Karpas-422 (cell line): ENCODE data around the gene PSRC1. TPM values are rescaled to one million over a fixed set of nuclear protein-coding genes. Genes with fewer than 3 reads are reported as not detected.
A peak's percentile ranks its signal among the peaks of the same experiment; 100 is the strongest.

ENCODE experiments used
- DNase-seq: peaks from one replicate; pipeline ENCODE4 v3.0.0-alpha.2; 2015
- H2AFZ ChIP-seq: fragments of 200-600 bp; sonication (generic); 2 replicates; pipeline ENCODE4 v1.6.1; 2014; ENCODE audit warnings: antibody characterized with exemption, low read length, mixed read lengths
- H3K27ac ChIP-seq: fragments of 200-600 bp; sonication (generic); 2 replicates; pipeline ENCODE4 v1.5.1; 2014; ENCODE audit warnings: mild to moderate bottlenecking, low read length, moderate library complexity
- H3K27me3 ChIP-seq: fragments of 200-600 bp; sonication (generic); 2 replicates; pipeline ENCODE4 v1.6.1; 2014; ENCODE audit warnings: low read length, mixed read lengths
- H3K36me3 ChIP-seq: fragments of 200-600 bp; sonication (generic); 2 replicates; pipeline ENCODE4 v1.6.1; 2014; ENCODE audit warnings: low read length, mixed read lengths; ENCODE audit not compliant: insufficient read depth
- H3K4me1 ChIP-seq: fragments of 200-600 bp; sonication (generic); 2 replicates; pipeline ENCODE4 v1.6.1; 2014; ENCODE audit warnings: mild to moderate bottlenecking, low read length, mixed read lengths
- H3K4me2 ChIP-seq: fragments of 200-600 bp; sonication (generic); 2 replicates; pipeline ENCODE4 v1.6.1; 2014; ENCODE audit warnings: low read length, low read depth, mild to moderate bottlenecking; ENCODE audit not compliant: poor library complexity, severe bottlenecking
- H3K4me3 ChIP-seq: fragments of 200-600 bp; sonication (generic); 2 replicates; pipeline ENCODE4 v1.5.1; 2014; ENCODE audit warnings: mild to moderate bottlenecking, antibody characterized with exemption, low read length, mixed read lengths
- H3K79me2 ChIP-seq: fragments of 200-600 bp; sonication (generic); 2 replicates; pipeline ENCODE4 v1.6.1; 2014; ENCODE audit warnings: mild to moderate bottlenecking, low read length, mixed read lengths
- H3K9ac ChIP-seq: fragments of 200-600 bp; sonication (generic); 2 replicates; pipeline ENCODE4 v1.6.0; 2014; ENCODE audit warnings: low read length
- H3K9me2 ChIP-seq: fragments of 200-600 bp; sonication (generic), shearing (Covaris generic); replicated peaks from 2 replicates; pipeline ENCODE4 v1.6.0; 2014; ENCODE audit warnings: mild to moderate bottlenecking, low read length, moderate library complexity; ENCODE audit not compliant: insufficient read depth
- H3K9me3 ChIP-seq: fragments of 300-700, 200-600 bp; sonication (generic); 2 replicates; pipeline ENCODE4 v1.6.1; 2014; ENCODE audit warnings: low read length, mixed read lengths
- H4K20me1 ChIP-seq: fragments of 200-600 bp; sonication (generic); 2 replicates; pipeline ENCODE4 v1.6.1; 2014; ENCODE audit warnings: mild to moderate bottlenecking, antibody characterized with exemption, low read length, low read depth; ENCODE audit not compliant: insufficient read depth
- total RNA-seq: library from RNA; depleted of rRNA; stranded (reverse); fragments of >200 nt; shearing (Covaris generic); gene quantifications from 2 replicates; pipeline ENCODE4 v1.2.3, GENCODE V29; 2014; ENCODE audit warnings: low replicate concordance

The PSRC1 gene
- total RNA-seq, 1 experiment from 2014 or later, result 6.3 TPM

- Histone ChIP-seq H3K9ac (peak overlapping the region; percentile 50), H3K4me1 (peaks cover 18% of the 10 kb centered on the region), H3K9me2 (no peaks in the 10 kb centered on the region), H3K4me2 (peak overlapping the region; percentile 65), H3K36me3 (no peaks in the 10 kb centered on the region), H2AFZ (no peak overlapping the region), H3K9me3 (no peaks in the 10 kb centered on the region), H3K27ac (no peak overlapping the region), H3K27me3 (no peaks in the 10 kb centered on the region), H4K20me1 (0 out of 2 replicates have a peak, but pooled peaks cover 5% of the 10 kb centered on the region), H3K4me3 (peak overlapping the region; percentile 61; the same call in 1 of the 2 replicates), H3K79me2 (no peaks in the 10 kb centered on the region)
- DNase-seq, result no peak
Observed at GRCh38 chr1:109249654-109250401, 33.1 kb downstream of the PSRC1 start.

- Histone ChIP-seq H3K9me3 (no peaks in the 10 kb centered on the region), H3K27ac (no peak within 1 kb of the TSS), H3K79me2 (no peaks in the 10 kb centered on the region), H3K9ac (peak within 1 kb of the TSS; percentile 50), H3K4me3 (peak within 1 kb of the TSS; percentile 61; the same call in 1 of the 2 replicates), H3K27me3 (no peaks in the 10 kb centered on the region), H3K4me1 (peaks cover 16% of the 10 kb centered on the region), H4K20me1 (0 out of 2 replicates have a peak, but pooled peaks cover 5% of the 10 kb centered on the region), H3K9me2 (no peaks in the 10 kb centered on the region), H3K4me2 (peak within 1 kb of the TSS; percentile 65), H2AFZ (no peak within 1 kb of the TSS), H3K36me3 (no peaks in the 10 kb centered on the region)
- peak; percentile 83 for DNase-seq
Observed at GRCh38 chr1:109248797-109249629, 33.9 kb downstream of the PSRC1 start, which contains the start of gene CELSR2. Gene CELSR2, plus strand, starts transcription at chr1:109249539. Its CDS starts 541 bp downstream, at chr1:109250080.

GRCh38 chr1:109248444-109248796, 34.5 kb downstream of the PSRC1 start:
- Histone ChIP-seq H3K9me2 (no peaks in the 10 kb centered on the region), H3K36me3 (no peaks in the 10 kb centered on the region)

GRCh38 chr1:109247401-109248365, 35.3 kb downstream of the PSRC1 start:
- no peak for DNase-seq
- H3K27me3 ChIP-seq, result no peaks in the 10 kb centered on the region
- H3K27ac ChIP-seq, result no peak overlapping the region

More at GRCh38 chr1:109248444-109248796, 34.5 kb downstream of the PSRC1 start:
- Histone ChIP-seq H3K4me2 (no peak overlapping the region), H2AFZ (no peak overlapping the region), H3K9ac (no peak overlapping the region), H4K20me1 (0 out of 2 replicates have a peak, but pooled peaks cover 5% of the 10 kb centered on the region), H3K4me1 (peaks cover 10% of the 10 kb centered on the region), H3K9me3 (no peaks in the 10 kb centered on the region), H3K27ac (no peak overlapping the region), H3K79me2 (no peaks in the 10 kb centered on the region), H3K4me3 (no peak overlapping the region), H3K27me3 (no peaks in the 10 kb centered on the region)
- no peak for DNase-seq

GRCh38 chr1:109246141-109246551, 36.8 kb downstream of the PSRC1 start:
- Histone ChIP-seq H3K36me3 (no peaks in the 10 kb centered on the region), H3K4me2 (no peak overlapping the region), H2AFZ (no peak overlapping the region), H3K9me3 (no peaks in the 10 kb centered on the region), H3K9ac (no peak overlapping the region), H3K79me2 (no peaks in the 10 kb centered on the region), H4K20me1 (peaks cover 5% of the 10 kb centered on the region; the same call in 1 of the 2 replicates), H3K4me1 (peaks cover 6% of the 10 kb centered on the region), H3K4me3 (no peak overlapping the region), H3K27ac (no peak overlapping the region), H3K9me2 (no peaks in the 10 kb centered on the region), H3K27me3 (no peaks in the 10 kb centered on the region)
- DNase-seq, result no peak

More at GRCh38 chr1:109247401-109248365, 35.3 kb downstream of the PSRC1 start:
- Histone ChIP-seq H3K9ac (no peak overlapping the region), H3K4me2 (no peak overlapping the region), H2AFZ (no peak overlapping the region), H3K4me3 (no peak overlapping the region), H3K36me3 (no peaks in the 10 kb centered on the region), H3K79me2 (no peaks in the 10 kb centered on the region), H3K4me1 (peaks cover 6% of the 10 kb centered on the region), H3K9me3 (no peaks in the 10 kb centered on the region), H3K9me2 (no peaks in the 10 kb centered on the region), H4K20me1 (peaks cover 5% of the 10 kb centered on the region; the same call in 1 of the 2 replicates)

GRCh38 chr1:109243860-109244552, 38.9 kb downstream of the PSRC1 start:
- Histone ChIP-seq H2AFZ (no peak overlapping the region), H3K9me3 (no peaks in the 10 kb centered on the region), H4K20me1 (peaks cover 5% of the 10 kb centered on the region; the same call in 1 of the 2 replicates), H3K4me2 (no peak overlapping the region), H3K9ac (no peak overlapping the region), H3K27me3 (no peaks in the 10 kb centered on the region), H3K79me2 (no peaks in the 10 kb centered on the region), H3K27ac (no peak overlapping the region), H3K9me2 (no peaks in the 10 kb centered on the region), H3K36me3 (no peaks in the 10 kb centered on the region), H3K4me3 (no peak overlapping the region), H3K4me1 (peaks cover under 1% of the 10 kb centered on the region)
- no peak for DNase-seq

GRCh38 chr1:109243221-109243620, 39.7 kb downstream of the PSRC1 start:
- Histone ChIP-seq H3K9ac (no peak overlapping the region), H3K9me2 (no peaks in the 10 kb centered on the region), H3K27ac (no peak overlapping the region), H3K9me3 (no peaks in the 10 kb centered on the region), H3K79me2 (no peaks in the 10 kb centered on the region), H3K36me3 (no peaks in the 10 kb centered on the region), H4K20me1 (peaks cover 5% of the 10 kb centered on the region; the same call in 1 of the 2 replicates), H3K4me3 (no peak overlapping the region), H3K27me3 (no peaks in the 10 kb centered on the region), H3K4me2 (no peak overlapping the region), H2AFZ (no peak overlapping the region), H3K4me1 (no peaks in the 10 kb centered on the region)
- no peak for DNase-seq
